Esophagus mucosa (tissue), 1 donor: Measurements from ENCODE around the gene KCTD15. TPM values are rescaled to one million over a fixed set of nuclear protein-coding genes. Genes with fewer than 3 reads are reported as not detected.

Source experiments
- ATAC-seq: fragments of 200-7000 bp; cut with Tn5 transposase; one replicate; pipeline ENCODE4 v1.9.1; 2020
- total RNA-seq: library from RNA; stranded (reverse); gene quantifications from one replicate; pipeline ENCODE4 v1.2.4, GENCODE V29; 2023
- donor health status: DM: yes; HTN: yes; CAD: no.

KCTD15 gene
- total RNA-seq, 1 donor from 2014 or later = 41.4 TPM

DNA sequence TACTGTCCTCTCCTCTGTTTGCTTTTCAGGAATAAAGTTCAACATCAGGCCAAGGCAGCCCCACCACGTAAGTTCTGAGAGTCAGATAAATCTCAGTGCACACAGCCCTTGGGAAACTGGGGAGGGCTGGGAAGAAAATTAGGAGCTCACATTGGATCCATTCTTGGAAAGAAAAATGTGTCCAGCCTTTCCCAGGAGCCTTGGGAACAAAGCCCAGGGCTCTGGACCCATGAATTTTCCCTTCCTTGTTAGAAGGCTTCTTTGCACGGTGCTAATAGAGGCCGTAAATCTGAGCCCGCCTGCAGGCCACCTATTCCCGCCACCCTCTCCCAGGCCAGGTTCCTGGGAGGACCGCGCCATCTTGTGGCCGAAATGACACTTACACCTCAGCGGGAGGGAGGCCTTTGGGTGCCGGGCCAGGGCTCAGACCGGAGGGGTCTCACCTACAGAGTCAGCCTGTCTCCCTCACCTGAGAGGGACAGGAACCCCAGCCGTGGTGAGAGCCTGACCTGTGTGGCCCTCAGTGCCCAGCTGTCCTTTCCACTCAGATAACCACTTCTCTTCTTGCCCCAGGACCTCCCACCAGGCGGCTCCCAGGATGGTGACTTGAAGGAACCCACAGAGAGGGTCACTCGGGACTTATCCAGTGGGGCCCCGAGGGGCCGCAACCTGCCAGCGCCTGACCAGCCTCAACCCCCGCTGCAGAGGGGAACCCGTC lies 25.1 kb upstream of the KCTD15 start:
- peak; percentile 64 for ATAC-seq

- no peak for ATAC-seq
Measured at GRCh38 chr19:33772102-33772857, 24.4 kb upstream of the KCTD15 start.

GRCh38 chr19:33772858-33773180 lies 23.9 kb upstream of the KCTD15 start:
- no peak for ATAC-seq

DNA sequence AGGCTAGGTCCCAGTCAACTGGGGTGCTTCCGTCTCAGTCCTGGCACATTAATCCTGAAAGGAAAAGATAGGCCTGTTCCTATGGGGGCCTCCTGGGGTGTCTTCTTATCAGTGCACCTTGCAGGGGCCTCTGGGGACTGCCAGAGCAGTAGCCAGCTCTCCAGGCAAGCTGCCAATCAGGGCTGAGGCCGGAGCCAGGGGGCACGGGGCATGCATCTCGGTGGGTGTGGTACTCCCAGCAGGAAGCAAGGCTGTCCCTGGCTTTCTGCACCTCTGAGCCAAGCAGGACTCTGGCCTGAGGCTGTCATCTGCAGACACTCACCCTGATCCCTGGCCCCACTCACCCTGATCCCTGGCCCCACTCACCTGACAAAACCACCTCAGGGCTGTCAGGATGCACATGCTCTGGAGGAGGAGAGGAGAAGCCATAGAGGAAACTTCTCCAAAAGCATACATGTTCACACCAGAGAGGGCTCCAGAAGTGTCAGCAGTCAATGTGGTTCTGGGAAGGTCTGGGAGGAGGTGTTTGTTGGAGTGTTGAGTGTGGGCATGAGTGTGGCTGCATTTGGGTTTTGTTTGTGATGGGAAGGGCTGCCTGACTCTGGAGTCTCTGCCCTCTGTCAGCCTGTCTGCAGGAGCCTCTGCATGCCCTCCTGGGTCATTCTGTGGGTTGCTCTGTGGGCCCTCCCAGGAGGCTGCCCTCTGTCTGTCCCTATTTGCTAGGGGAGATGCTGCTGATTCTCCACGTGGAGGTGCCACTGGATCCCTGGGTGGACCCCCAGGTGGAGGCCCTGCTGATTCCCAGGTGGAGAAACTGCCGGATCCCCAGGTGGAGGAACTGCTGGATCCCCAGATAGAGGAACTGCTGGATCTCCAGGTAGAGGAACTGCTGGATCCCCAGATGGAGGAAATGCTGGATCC lies 22.7 kb upstream of the KCTD15 start:
- ATAC-seq = no peak

DNA sequence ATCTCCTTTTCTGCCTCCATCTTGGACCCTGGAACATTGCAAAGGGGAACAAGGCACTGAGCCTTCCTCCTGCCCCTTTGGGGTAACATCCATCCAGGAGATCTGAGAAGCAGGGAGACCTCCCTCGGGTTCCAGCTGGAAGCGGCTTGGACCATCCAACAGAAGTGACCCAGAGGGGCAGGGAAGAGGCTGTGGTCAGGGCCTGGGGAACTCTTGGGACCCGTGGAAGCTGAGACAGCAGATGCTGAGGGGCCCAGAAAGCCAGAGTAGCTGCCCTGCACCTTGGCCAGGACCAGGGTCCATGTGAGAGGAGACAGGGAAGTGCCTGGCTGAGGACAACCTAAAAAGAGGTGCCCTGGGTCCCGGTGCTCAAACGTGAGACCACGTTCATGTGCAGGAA lies 21.9 kb upstream of the KCTD15 start:
- ATAC-seq = no peak

DNA sequence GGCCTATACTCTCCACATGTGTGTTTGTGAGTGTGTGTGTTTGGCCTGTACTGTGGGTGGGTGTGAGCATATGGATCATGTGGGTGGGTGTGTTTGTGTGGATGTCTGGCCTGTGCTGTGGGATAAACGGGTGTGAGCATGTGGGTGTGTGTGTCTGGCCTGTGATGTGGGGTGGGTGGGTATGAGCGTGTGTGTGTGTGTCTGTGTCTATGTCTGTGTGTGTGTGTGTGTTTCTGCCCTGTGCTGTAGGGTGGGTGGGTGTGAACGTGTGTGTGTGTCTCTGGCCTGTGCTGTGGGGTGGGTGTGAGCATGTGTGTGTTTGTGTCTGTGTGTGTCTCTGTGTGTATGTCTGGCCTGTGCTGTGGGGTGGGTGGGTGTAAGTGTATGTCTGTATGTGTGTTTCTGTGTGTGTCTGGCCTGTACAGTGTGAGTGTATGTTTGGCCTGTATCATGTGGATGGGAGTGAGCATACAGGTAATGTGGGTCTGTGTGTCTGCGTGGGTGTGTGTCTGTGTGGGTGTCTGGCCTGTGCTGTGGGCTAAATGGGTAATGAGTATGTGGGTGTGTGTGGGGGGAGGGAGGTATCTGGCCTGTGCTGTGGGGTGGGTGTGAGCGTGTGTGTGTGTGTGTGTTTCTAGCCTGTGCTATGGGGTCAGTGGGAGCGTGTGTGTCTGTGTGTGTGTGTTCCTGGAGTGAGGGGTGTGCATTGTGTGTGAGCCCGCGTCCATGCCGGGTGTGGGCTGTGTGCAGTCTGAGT lies 20.8 kb upstream of the KCTD15 start:
- ATAC-seq = no peak

- no peak for ATAC-seq
Measured at GRCh38 chr19:33777351-33777750, 19.3 kb upstream of the KCTD15 start.

GRCh38 chr19:33777753-33778088 lies 18.9 kb upstream of the KCTD15 start:
- no peak for ATAC-seq

DNA sequence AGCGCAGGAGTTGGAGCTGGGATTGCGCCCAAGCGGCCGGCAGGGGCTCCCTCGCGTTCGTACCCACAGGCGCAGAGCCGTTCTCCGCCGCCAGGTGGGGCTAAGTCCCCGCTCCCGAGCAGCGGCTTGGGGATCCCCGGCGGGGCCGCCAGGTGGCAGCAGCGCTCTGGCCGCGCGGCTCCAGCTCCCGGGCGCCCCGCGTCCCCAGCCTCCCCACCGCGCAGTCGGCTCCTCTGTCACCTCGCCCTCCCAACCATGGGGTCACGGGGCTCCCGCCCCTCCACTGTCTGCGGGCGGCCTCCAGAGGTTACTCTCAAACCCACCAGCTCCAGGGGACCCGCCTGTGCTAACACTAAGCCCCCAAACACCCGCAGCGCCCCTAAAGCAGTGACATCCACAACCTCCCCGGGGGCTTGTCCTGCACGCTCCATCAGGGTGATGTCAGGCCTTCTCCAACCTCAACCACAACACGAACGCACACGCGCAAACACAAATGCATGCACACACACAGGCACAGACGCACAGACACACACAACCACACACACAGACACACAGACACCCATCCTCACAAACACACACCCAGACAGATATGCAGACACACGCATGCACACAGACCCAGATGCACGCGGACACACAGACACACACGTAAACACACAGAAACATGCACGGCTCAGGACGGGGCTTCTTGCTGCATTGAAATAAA lies 18.4 kb upstream of the KCTD15 start:
- ATAC-seq = peak; percentile 94

DNA sequence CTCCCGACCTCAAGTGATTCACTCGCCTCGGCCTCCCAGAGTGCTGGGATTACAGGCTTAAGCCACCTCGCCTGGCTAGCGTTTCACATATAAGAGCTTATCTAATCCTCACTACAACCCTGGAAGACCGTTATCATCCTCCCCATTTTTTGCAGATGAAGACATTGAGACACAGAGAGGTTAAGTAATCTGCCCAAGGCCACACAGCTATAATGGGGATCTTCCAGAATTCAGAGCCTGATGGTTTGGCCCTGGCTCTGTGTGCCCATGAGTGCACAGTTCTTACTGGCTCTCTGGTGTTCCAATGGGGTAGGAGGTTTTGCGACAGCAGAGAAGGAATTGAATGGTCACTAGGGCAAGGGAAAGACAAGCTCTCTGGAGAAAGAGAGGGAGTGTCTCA lies 16.8 kb upstream of the KCTD15 start:
- no peak for ATAC-seq

DNA sequence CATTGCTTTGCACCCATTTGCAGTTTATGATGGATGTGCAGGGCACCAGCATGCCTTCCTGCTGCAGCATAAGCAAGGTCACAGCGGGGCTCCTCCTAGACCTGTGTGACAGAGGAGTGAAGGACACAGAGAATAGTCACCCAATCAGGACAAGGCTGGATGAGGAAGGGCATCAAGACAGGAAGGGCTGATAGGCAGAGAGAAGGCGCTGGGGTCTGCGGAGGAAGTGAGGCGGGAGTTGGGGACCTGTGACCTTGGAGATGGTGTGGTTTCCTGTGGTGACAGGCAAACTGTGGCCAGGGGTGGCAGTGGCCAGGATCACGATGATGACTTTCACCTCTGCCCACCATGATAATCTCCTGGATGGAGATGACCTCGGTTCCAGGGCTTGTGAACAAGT lies 16.4 kb upstream of the KCTD15 start:
- ATAC-seq = no peak

- ATAC-seq = no peak
Measured at GRCh38 chr19:33780746-33781145, 15.9 kb upstream of the KCTD15 start.

- ATAC-seq = no peak
Measured at GRCh38 chr19:33781415-33781935, 15.2 kb upstream of the KCTD15 start.

DNA sequence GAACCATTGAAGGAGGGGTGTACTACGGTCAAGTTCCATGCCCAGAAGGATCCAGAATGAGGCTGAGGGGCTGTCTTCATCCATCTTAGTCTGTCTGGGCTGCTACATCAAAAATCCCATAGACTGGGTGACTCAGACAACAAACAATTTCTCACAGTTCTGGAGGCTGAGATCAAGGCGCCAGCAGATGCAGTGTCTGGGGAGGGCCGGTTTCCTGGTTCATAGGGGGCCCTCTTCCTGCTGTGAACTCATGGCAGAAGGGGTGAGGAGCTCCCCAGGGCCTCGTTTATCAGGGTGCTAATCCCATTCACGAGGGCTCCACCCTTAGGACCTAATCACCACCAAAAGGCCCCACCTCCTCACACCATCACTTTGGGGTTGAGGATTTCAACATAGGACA lies 14.7 kb upstream of the KCTD15 start:
- ATAC-seq = no peak

DNA sequence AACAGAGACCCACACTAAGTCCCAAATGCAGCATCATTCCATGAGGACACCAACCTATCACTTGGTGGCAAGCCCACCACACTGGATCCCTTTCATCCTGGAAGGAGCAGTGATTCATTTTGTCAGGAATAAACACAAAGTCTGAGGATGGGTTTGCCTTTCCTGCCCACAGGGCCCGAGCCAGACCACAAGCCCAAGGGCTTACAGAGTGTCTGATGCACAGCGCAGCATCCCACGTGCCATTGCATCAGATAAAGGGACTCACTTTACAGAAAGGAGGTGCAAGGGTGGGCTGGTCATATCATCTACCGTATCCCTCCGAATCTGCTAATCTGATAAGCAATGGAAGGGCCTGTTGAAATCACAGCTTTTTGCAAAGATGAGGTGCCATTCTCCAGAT lies 12.2 kb upstream of the KCTD15 start:
- ATAC-seq = no peak

DNA sequence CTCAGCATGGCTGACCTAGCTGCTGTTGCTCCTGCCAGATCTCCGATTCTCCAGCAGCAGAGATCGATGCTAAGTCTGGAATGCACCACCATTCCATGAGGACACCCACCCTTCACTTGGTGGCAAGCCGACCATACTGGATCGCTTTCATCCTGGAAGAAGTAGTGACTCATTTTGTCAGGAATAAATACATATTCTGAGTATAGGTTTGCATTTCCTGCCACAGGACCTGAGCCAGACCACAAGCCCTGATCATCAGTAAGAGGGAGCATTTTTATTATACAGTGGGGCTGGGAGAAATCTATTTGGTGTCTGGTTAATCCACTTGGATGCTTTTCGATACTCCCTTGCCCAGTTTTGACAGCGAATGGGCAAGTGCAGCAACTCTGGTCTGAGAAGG lies 10.9 kb upstream of the KCTD15 start:
- no peak for ATAC-seq

GRCh38 chr19:33788676-33789075 lies 8.0 kb upstream of the KCTD15 start:
- no peak for ATAC-seq

DNA sequence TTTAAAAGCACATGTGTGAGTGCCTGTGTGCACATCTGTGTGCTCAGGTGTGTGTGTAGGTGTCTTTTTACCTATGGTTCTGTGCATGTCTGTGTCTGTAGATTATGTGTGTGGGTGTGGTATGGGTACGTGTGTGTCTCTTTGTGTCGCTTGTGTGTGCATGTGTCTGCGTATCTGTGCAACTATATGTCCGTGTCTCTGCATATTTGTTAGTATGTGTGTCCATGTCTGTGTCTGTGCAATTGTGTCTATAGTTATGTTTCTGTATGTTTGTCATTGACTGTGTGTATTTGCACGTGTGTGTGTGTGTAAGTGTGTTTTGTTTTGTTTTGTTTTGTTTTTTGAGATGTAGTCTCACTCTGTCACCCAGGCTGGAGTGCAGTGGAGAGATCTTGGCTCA lies 7.3 kb upstream of the KCTD15 start:
- no peak for ATAC-seq

DNA sequence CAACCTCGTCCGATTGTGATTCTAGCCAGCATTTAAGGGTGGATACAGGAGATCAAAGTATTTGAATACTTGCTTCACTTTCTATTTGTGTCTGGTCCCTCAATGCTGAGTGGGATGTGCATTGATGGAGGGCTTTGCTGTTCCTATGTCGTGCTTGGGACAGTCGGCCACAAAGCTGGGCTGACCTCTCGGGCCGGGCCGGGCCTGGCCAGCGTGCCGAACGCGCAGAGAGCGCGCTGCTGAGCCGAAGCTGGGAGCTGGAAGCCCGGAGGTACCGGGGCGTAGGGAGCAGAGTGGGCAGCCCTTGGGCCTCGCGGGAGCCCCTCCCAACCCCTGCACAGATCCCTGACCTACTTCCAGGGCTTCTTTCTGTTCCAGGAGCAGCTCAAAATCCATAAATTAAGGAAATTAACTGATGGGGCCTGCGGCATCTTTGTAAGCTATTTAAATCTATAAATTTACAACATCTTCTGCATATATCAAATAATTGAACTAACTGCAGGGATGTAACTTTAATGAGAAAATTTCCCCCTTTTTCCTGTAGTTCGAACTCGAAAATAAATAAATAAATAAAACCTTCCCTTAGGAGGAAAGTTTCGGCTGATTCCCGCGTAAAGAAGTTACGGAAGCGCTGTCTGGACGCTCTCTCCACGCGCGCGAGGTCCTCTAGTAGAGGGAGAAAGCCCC lies 1.8 kb upstream of the KCTD15 start:
- ATAC-seq = no peak

DNA sequence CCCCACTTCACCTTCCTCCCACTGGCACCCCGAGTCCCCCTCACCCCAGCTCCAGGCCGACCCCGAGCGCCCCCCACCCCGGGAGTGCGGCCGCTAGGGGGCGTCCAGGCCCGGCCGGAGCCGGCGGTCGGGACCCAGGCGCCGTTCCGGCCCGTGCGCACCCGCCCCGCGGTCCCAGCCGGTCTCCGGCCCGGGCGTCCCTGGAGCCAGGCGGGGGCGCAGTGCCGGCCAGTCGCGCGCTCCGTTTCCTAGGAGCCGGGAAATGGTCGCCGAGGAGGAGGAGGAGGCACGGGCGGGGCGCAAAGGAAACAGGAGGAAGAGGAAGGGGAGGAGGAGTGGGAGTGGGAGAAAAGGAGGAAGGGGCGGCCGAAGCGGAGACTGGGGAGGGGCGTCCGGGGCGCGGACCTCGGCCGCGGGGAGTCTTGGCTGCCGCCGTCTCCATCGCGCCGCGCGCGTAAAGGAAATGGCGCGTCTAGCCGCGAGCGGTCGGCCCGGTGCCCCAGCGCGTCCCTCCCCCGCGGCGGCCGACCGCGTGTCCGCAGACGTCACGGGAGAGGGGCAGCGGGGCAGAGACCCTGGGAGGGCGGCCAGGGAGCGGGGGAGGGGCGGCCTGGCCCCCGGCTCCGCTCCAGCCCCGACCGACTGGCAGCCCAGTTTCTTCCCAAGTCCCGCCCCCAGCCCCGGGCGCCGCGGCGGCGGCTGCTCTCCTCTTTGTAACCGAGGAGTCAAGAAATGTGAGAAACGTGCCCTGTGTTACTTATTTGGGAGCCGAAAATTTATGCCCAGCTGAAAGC lies 1.1 kb upstream of the KCTD15 start:
- ATAC-seq = peak; percentile 72
